Uterus (tissue), 4 donors: ENCODE results near the gene RSBN1L. TPM values are rescaled to one million over a fixed set of nuclear protein-coding genes. Genes with fewer than 3 reads are reported as not detected.

Experiments
- DNase-seq, 2 donors: peaks; one replicate each; pipeline ENCODE4 v3.0.0-alpha.2; 2019 to 2020
- H3K27ac ChIP-seq, 2 donors: fragments of 200-600 bp; sonication (generic); 1 replicate in 1 of 2; 2 replicates in 1 of 2; pipeline ENCODE4 v1.5.1; 2016 to 2018
- H3K27me3 ChIP-seq, 2 donors: fragments of 200-600 bp; sonication (generic); one replicate each; pipeline ENCODE4 v1.5.1; 2018 to 2019; ENCODE audit warnings: control low read depth in 1 of 2
- H3K36me3 ChIP-seq, 2 donors: fragments of 200-600 bp; sonication (generic); one replicate each; pipeline ENCODE4 v1.5.1; 2019; ENCODE audit warnings: control low read depth in 1 of 2
- H3K4me1 ChIP-seq, 2 donors: fragments of 200-600 bp; sonication (generic); one replicate each; pipeline ENCODE4 v1.5.1; 2018 to 2019; ENCODE audit warnings: control low read depth in 1 of 2
- H3K4me3 ChIP-seq, 2 donors: fragments of 200-600 bp; sonication (generic); 1 replicate in 1 of 2; 2 replicates in 1 of 2; pipeline ENCODE4 v1.5.1; 2018 to 2019; ENCODE audit warnings: mild to moderate bottlenecking in 1 of 2
- H3K9me3 ChIP-seq, 2 donors: fragments of 200-600 bp; sonication (generic); one replicate each; pipeline ENCODE4 v1.5.1; 2019; ENCODE audit warnings: control low read depth in 1 of 2
- CTCF ChIP-seq, 4 experiments: fragments of 200-600 bp in 2 of 4; fragments of 450-650 bp in 2 of 4; sonication (generic) in 2 of 4; IDR thresholded peaks; one replicate each; pipeline ENCODE4 v1.5.1; 2016 to 2019; ENCODE audit warnings: antibody characterized with exemption in 4 of 4, mild to moderate bottlenecking in 2 of 4, moderate library complexity in 1 of 4
- POLR2A ChIP-seq, 2 donors: fragments of 450-650 bp; IDR thresholded peaks; one replicate each; pipeline ENCODE4 v1.6.1; 2016; ENCODE audit warnings: antibody characterized with exemption in 2 of 2, mild to moderate bottlenecking in 1 of 2, moderate library complexity in 1 of 2
- intact Hi-C: fragments of 100-400 bp; cut with DNase I; formaldehyde crosslinking; loops from one replicate; pipeline ENCODE4 v1.15.1; 2023; ENCODE audit warnings: low total_unique reads
- total RNA-seq, 4 donors: library from RNA; depleted of rRNA in 3 of 4; stranded (reverse); fragments of >200 nt in 3 of 4; gene quantifications; one replicate each; pipeline versions ENCODE4 v1.1.0 to v1.2.4, GENCODE V29; 2014 to 2023
- donor health status: DM: yes; HTN: yes; CAD: no.

The RSBN1L gene
- total RNA-seq, 4 donors from 2014 or later: 25.1 to 55.7 (median 42.5) TPM

GRCh38 chr7:77687100-77687746 is 9.0 kb upstream of the RSBN1L start:
- H3K27me3 ChIP-seq: no peaks in the 10 kb centered on the region

GRCh38 chr7:77687747-77688144 is 8.5 kb upstream of the RSBN1L start:
- DNase-seq: no peak
- TF ChIP-seq CTCF (IDR thresholded peaks at IDR 0.05) (no peak), POLR2A (IDR thresholded peaks at IDR 0.05) (no peak)
- H3K4me1 ChIP-seq: no peaks in the 10 kb centered on the region
- no peaks in the 10 kb centered on the region for H3K27me3 ChIP-seq
- no peak overlapping the region for H3K27ac ChIP-seq
- H3K36me3 ChIP-seq: no peaks in the 10 kb centered on the region
- intact Hi-C loops: no loop called here
- H3K9me3 ChIP-seq: no peaks in the 10 kb centered on the region
- H3K4me3 ChIP-seq: no peak overlapping the region

More at GRCh38 chr7:77687100-77687746, 9.0 kb upstream of the RSBN1L start:
- no peaks in the 10 kb centered on the region for H3K9me3 ChIP-seq
- no peaks in the 10 kb centered on the region for H3K4me1 ChIP-seq
- no peak for DNase-seq
- no peak overlapping the region for H3K27ac ChIP-seq
- intact Hi-C loops: no loop called here
- H3K36me3 ChIP-seq: no peaks in the 10 kb centered on the region
- H3K4me3 ChIP-seq: no peak overlapping the region
- TF ChIP-seq CTCF (IDR thresholded peaks at IDR 0.05): no peak
- no peak for TF ChIP-seq POLR2A (IDR thresholded peaks at IDR 0.05)

GRCh38 chr7:77690289-77690688 is 6.0 kb upstream of the RSBN1L start:
- intact Hi-C loops: no loop called here
- no peak overlapping the region for H3K4me3 ChIP-seq
- peaks cover 0 to 7% of the 10 kb centered on the region in 2 donors for H3K4me1 ChIP-seq
- no peaks in the 10 kb centered on the region for H3K27me3 ChIP-seq
- H3K27ac ChIP-seq: no peak overlapping the region
- DNase-seq: no peak
- no peaks in the 10 kb centered on the region for H3K9me3 ChIP-seq
- no peaks in the 10 kb centered on the region for H3K36me3 ChIP-seq
- TF ChIP-seq CTCF (IDR thresholded peaks at IDR 0.05) (no peak), POLR2A (IDR thresholded peaks at IDR 0.05) (no peak)

DNA sequence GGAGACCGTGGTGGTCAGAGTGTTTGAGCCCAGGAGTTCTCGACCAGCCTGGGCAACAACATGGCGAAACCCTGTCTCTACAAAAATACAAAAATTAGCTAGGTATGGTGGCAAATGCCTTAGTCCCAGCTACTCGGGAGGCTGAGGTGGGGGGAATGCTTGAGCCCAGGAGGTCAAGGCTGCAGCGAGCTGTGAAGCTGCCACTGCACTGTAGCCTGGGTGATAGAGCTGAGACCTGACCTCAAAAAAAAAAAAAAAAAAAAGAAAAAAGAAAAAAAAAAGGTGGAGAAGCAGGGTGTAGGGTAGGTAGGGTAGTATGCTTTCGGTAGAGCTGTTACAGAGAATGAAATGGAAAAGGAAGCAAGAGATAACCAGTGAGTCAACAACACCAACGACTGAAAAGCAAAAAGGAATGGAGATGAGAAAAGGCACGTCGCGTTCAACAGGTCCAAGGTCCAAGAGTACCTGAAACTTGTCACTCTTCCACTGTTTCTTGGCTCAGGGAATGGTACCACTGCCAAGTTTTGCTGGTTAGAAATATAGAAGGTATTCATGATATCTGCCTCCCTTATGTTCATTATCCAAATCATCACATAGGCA is 4.3 kb upstream of the RSBN1L start:
- no peak for DNase-seq
- Histone ChIP-seq H3K27ac (no peak overlapping the region), H3K4me1 (peaks cover 0 to 7% of the 10 kb centered on the region in 2 donors), H3K36me3 (no peaks in the 10 kb centered on the region), H3K4me3 (no peak overlapping the region), H3K9me3 (no peaks in the 10 kb centered on the region), H3K27me3 (no peaks in the 10 kb centered on the region)
- TF ChIP-seq CTCF (IDR thresholded peaks at IDR 0.05) (no peak), POLR2A (IDR thresholded peaks at IDR 0.05) (no peak)
- intact Hi-C loops: no loop called here

DNA sequence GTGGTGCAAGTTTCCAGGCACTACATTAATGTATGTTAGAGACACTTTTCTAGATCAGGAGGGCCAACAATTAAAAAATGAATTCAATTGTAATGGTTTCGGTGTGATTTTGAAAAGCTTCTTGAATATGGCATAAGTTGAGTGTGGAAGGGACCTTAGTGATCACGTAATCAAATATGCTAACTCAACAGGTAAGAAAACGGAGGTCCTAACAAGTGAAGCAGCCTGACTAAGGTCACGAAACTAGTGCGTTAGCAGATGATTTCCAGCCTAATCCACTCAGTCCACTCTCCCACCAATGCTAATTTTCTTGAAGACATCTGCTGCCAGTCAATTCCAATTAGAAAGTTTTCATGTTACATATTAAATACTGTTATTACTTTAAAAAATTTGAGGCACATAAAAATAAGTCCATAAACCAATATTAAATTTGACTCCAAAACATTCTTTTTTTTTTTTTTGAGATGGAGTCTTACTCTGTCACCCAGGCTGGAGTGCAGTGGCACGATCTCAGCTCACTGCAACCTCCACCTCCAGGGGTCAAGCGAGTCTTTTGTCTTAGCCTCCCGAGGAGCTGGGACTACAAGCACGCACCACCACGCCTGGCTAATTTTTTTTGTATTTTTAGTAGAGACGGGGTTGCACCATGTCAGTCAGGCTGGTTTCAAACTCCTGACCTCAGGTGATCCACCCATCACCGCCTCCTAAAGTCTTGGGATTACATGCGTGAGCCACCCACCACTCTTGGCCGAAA is 2.3 kb upstream of the RSBN1L start:
- no peaks in the 10 kb centered on the region for H3K9me3 ChIP-seq
- DNase-seq: no peak
- intact Hi-C loops: no loop called here
- no peaks in the 10 kb centered on the region for H3K36me3 ChIP-seq
- H3K4me1 ChIP-seq: peaks cover 0 to 7% of the 10 kb centered on the region in 2 donors
- H3K27ac ChIP-seq: no peak overlapping the region
- H3K4me3 ChIP-seq: no peak overlapping the region
- TF ChIP-seq CTCF (IDR thresholded peaks at IDR 0.05) (no peak), POLR2A (IDR thresholded peaks at IDR 0.05) (no peak)
- no peaks in the 10 kb centered on the region for H3K27me3 ChIP-seq
